K562 (cell line): Measurements from ENCODE around the gene CRKL. TPM values are rescaled to one million over a fixed set of nuclear protein-coding genes. Genes with fewer than 3 reads are reported as not detected.
A peak's percentile ranks its signal among the peaks of the same experiment; 100 is the strongest.

Source experiments
- ATAC-seq: fragments of 200-7000 bp; cut with Tn5 transposase; 3 replicates; pipeline ENCODE4 v1.9.1; 2020; ENCODE audit warnings: moderate library complexity
- BruUV-seq: library from RNA; stranded (reverse); fragments of 400-500 nt; replicated peaks from 2 replicates; lab custom pipeline; 2021; lab: Mats Ljungman, UMichigan
- CTCF ChIA-PET: fragments of 300-600 bp; formaldehyde crosslinking; extraction: SDS; loops from one replicate; lab custom pipeline; 2021; ENCODE audit warnings: low intra/inter-chr PET ratio; lab: Yijun Ruan, JAX
- POLR2A ChIA-PET: fragments of 300-600, 350-650 bp; sonication (Branson Sonifier 250); formaldehyde crosslinking; extraction: SDS; loops from one replicate; lab custom pipeline; 2021; ENCODE audit warnings: antibody characterized with exemption, inconsistent platforms; lab: Yijun Ruan, JAX
- DNase-seq, 4 experiments: peaks; one replicate each; pipeline versions ENCODE4 v3.0.0 to v3.0.0-alpha.2; 2011 to 2018; ENCODE audit warnings: low spot score in 3 of 4, mixed read lengths in 3 of 4; ENCODE audit errors: extremely low read depth in 1 of 4
- FAIRE-seq: peaks from 2 replicates; lab custom pipeline; 2011; peaks lifted over from hg19 to GRCh38; lab: Jason Lieb, UNC
- H2AFZ ChIP-seq: 2 replicates; pipeline ENCODE4 v1.6.0; 2011; ENCODE audit warnings: low read depth, low read length, control low read depth, inconsistent platforms
- H3K27ac ChIP-seq: fragments of 200-600 bp; 3 replicates; pipeline ENCODE4 v1.8.0; 2011; ENCODE audit warnings: low read depth, mild to moderate bottlenecking, control low read depth, inconsistent platforms, low read length, moderate library complexity, mixed read lengths; ENCODE audit errors: extremely low read depth
- H3K27me3 ChIP-seq, 2 experiments: fragments of 300-600 bp in 1 of 2; 2 replicates in 1 of 2; 3 replicates in 1 of 2; pipeline versions ENCODE4 v1.6.0 to v1.8.0; 2011; ENCODE audit warnings: inconsistent platforms in 2 of 2, low read length in 2 of 2, mild to moderate bottlenecking in 1 of 2, mixed read lengths in 1 of 2, moderate library complexity in 1 of 2; ENCODE audit not compliant: control insufficient read depth in 2 of 2, insufficient read depth in 2 of 2
- H3K36me3 ChIP-seq: fragments of 300-600 bp; 3 replicates; pipeline ENCODE4 v1.8.0; 2011; ENCODE audit warnings: mild to moderate bottlenecking, low read length, inconsistent platforms; ENCODE audit not compliant: control insufficient read depth, insufficient read depth
- H3K4me1 ChIP-seq, 2 experiments: fragments of 200-600 bp in 1 of 2; replicated peaks in 1 of 2; 2 replicates in 1 of 2; 3 replicates in 1 of 2; pipeline versions ENCODE4 v1.5.1 to v1.8.0; 2011; ENCODE audit warnings: inconsistent platforms in 2 of 2, low read length in 2 of 2, mild to moderate bottlenecking in 1 of 2, mixed read lengths in 1 of 2, moderate library complexity in 1 of 2; ENCODE audit not compliant: control insufficient read depth in 2 of 2, insufficient read depth in 2 of 2
- H3K4me2 ChIP-seq: 2 replicates; pipeline ENCODE4 v1.6.1; 2011; ENCODE audit warnings: low read length, control low read depth, inconsistent platforms, mixed read lengths; ENCODE audit not compliant: insufficient read depth
- H3K4me3 ChIP-seq: fragments of 200-600 bp; sonication (generic), shearing (Covaris generic); 2 replicates; pipeline ENCODE4 v1.5.1; 2016; ENCODE audit warnings: control low read depth, inconsistent platforms
- H3K79me2 ChIP-seq: fragments of 200-600 bp; 3 replicates; pipeline ENCODE4 v1.8.0; 2011; ENCODE audit warnings: low read length, inconsistent platforms; ENCODE audit not compliant: control insufficient read depth, insufficient read depth
- H3K9ac ChIP-seq, 2 experiments: 2 replicates each; pipeline versions ENCODE4 v1.6.0 to v1.6.1; 2011; ENCODE audit warnings: low read depth in 2 of 2, low read length in 2 of 2, control low read depth in 1 of 2, inconsistent platforms in 1 of 2, mild to moderate bottlenecking in 1 of 2, mixed read lengths in 1 of 2; ENCODE audit not compliant: insufficient read depth in 1 of 2
- H3K9me1 ChIP-seq: one replicate; pipeline ENCODE4 v1.6.0; 2011; ENCODE audit warnings: inconsistent platforms, mild to moderate bottlenecking, low read length, moderate library complexity; ENCODE audit not compliant: control insufficient read depth, insufficient read depth
- H3K9me3 ChIP-seq: replicated peaks from 2 replicates; pipeline ENCODE4 v1.5.1; 2011; ENCODE audit warnings: low read depth, low read length, inconsistent platforms; ENCODE audit not compliant: control insufficient read depth, insufficient read depth
- H4K20me1 ChIP-seq: replicated peaks from 2 replicates; pipeline ENCODE4 v1.6.1; 2011; ENCODE audit warnings: low read length, inconsistent platforms, mixed read lengths; ENCODE audit not compliant: control insufficient read depth, insufficient read depth
- LARP7 ChIP-seq: fragments of 450-650 bp; IDR thresholded peaks from 2 replicates; pipeline ENCODE4 v1.6.1; 2016
- MEIS2 ChIP-seq: fragments of 450-650 bp; IDR thresholded peaks from 2 replicates; pipeline ENCODE4 v1.6.1; 2014; ENCODE audit warnings: mild to moderate bottlenecking; ENCODE audit not compliant: partially characterized antibody
- POU5F1 ChIP-seq: fragments of 150-350 bp; IDR thresholded peaks from 2 replicates; pipeline ENCODE4 v1.6.1; 2014; ENCODE audit warnings: borderline replicate concordance, low read length, low read depth, mild to moderate bottlenecking; ENCODE audit not compliant: partially characterized antibody
- RBM15 ChIP-seq: fragments of 200-400 bp; formaldehyde crosslinking; IDR thresholded peaks from 2 replicates; pipeline ENCODE4 v1.6.1; 2018; ENCODE audit warnings: mild to moderate bottlenecking, low read length, moderate library complexity; ENCODE audit not compliant: insufficient read depth
- SAP30 ChIP-seq: fragments of 200-600 bp; sonication (generic); IDR thresholded peaks from 2 replicates; pipeline ENCODE4 v1.6.1; 2012; ENCODE audit warnings: borderline replicate concordance, low read depth, mild to moderate bottlenecking, moderate library complexity, low read length, control low read depth, inconsistent platforms; ENCODE audit not compliant: insufficient read depth, poor library complexity, severe bottlenecking
- SMARCA4 ChIP-seq: fragments of 450-650 bp; IDR thresholded peaks from 2 replicates; pipeline ENCODE4 v1.6.1; 2016
- SRSF3 ChIP-seq: fragments of 200-400 bp; formaldehyde crosslinking; IDR thresholded peaks from 2 replicates; pipeline ENCODE4 v1.6.1; 2016; ENCODE audit warnings: mild to moderate bottlenecking, low read length, moderate library complexity; ENCODE audit not compliant: insufficient read depth
- STAG1 ChIP-seq: sonication (generic); formaldehyde crosslinking; IDR thresholded peaks from 2 replicates; pipeline ENCODE4 v1.5.0; 2020; ENCODE audit warnings: missing genetic modification reagents, borderline replicate concordance
- TAF15 ChIP-seq: fragments of 200-400 bp; formaldehyde crosslinking; IDR thresholded peaks from 2 replicates; pipeline ENCODE4 v1.6.1; 2017; ENCODE audit warnings: mild to moderate bottlenecking, low read depth, low read length, moderate library complexity
- THRA ChIP-seq: fragments of 450-650 bp; IDR thresholded peaks from 2 replicates; pipeline ENCODE4 v1.6.1; 2017; ENCODE audit warnings: mild to moderate bottlenecking, moderate library complexity
- ZBTB17 ChIP-seq: fragments of 450-650 bp; formaldehyde crosslinking; IDR thresholded peaks from 2 replicates; pipeline ENCODE4 v1.4.0; 2020; ENCODE audit warnings: mild to moderate bottlenecking
- ZKSCAN1 ChIP-seq: fragments of 150-350 bp; IDR thresholded peaks from 2 replicates; pipeline ENCODE4 v1.6.1; 2016; ENCODE audit warnings: low read depth, low read length
- ZNF830 ChIP-seq: fragments of 250-450 bp; sonication (Bioruptor Pico); IDR thresholded peaks from 2 replicates; pipeline ENCODE4 v1.5.0; 2021; ENCODE audit warnings: mild to moderate bottlenecking
- WGBS: fragments of 100-300 bp; shearing (Covaris generic); methylation state at CpG from one replicate; pipeline ENCODE4 v1.1.6; 2016; ENCODE audit warnings: low coverage, mixed read lengths; ENCODE audit not compliant: insufficient coverage; ENCODE audit errors: missing lambda C conversion rate; 5-methylcytosine and 5-hydroxymethylcytosine counted together
- in situ Hi-C: fragments of 300-500 bp; cut with MboI; formaldehyde crosslinking; loops from 4 replicates; pipeline ENCODE4 v1.15.0; 2018; ENCODE audit warnings: inconsistent platforms, mixed read lengths
- intact Hi-C: fragments of 100-400 bp; cut with micrococcal nuclease; formaldehyde crosslinking; loops from 2 replicates; pipeline ENCODE4 v1.14.2; 2022
- polyA plus RNA-seq, 8 experiments: library from polyadenylated mRNA; depleted of rRNA in 4 of 8; stranded (reverse) in 5 of 8; unstranded in 3 of 8; fragments of >200 nt; fragmentation: Nextera tagmentation in 2 of 8; fragmentation: Illumina TruSeq in 1 of 8; extraction: Ambion mirVana in 2 of 8; extraction: Trizol in 1 of 8; gene quantifications; 2 replicates each; pipeline versions ENCODE4 v1.2.1 to v1.2.3, GENCODE V29; 2011 to 2014; ENCODE audit warnings: inconsistent platforms in 1 of 8, missing spikeins in 1 of 8
- total RNA-seq, 7 experiments: library from RNA; depleted of rRNA in 6 of 7; stranded (reverse); fragments of >200 nt in 6 of 7; fragmentation: Illumina TruSeq in 2 of 7; extraction: Trizol in 2 of 7; gene quantifications; 2 replicates each; pipeline versions ENCODE4 v1.2.1 to v1.2.3, GENCODE V29; 2011 to 2021; ENCODE audit warnings: low replicate concordance in 1 of 7
- TF ChIP-seq, protein P1 (sequence below), 2 experiments: IDR thresholded peaks; 2 replicates each; pipeline ENCODE4 v1.6.1; 2012; ENCODE audit warnings: improper control_type of control experiment in 2 of 2, low read depth in 2 of 2, low read length in 2 of 2, borderline replicate concordance in 1 of 2
- TF ChIP-seq, protein P2 (sequence below), 2 experiments: fragments of 450-650 bp; IDR thresholded peaks; 2 replicates each; pipeline ENCODE4 v1.6.1; 2018; ENCODE audit warnings: mild to moderate bottlenecking in 2 of 2, low read depth in 1 of 2; ENCODE audit not compliant: partially characterized antibody in 2 of 2

CRKL gene
- total and polyA plus RNA-seq, 9 of the 15 experiments (the other 6 are each of a cell fraction or from before 2014, with no cell fraction given), result 100 to 263 (median 124) TPM

DNA sequence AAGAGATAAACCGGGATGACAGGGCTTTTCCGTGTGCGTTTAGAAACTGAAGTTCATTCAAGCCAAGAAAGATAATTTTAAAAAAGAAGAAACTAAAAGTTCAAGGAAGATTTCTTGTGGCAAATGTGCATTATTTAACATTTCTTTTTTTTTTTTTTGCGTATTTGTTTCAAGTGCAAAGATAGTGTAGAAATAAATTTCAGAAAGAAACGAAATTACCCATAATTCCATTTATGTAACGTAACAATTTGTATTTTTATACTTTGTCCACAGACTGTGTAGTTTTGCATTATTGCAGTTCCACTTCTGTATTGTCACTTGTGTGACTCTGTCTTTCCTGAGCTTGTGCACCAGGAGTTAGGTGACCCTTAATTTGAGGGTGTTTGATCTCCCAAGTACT, 34.4 kb upstream of the CRKL start:
- BruUV-seq, result TSS peak; percentile 5
- no peaks in the 10 kb centered on the region for H3K9me3 ChIP-seq
- H3K4me1 ChIP-seq, result peaks cover 12 to 17% of the 10 kb centered on the region in 2 experiments
- ChIA-PET POLR2A (interaction anchor here (0.5 to 13.5 kb wide), 7 partner anchors 8 to 761 kb away, joined by 3 to 172 read pairs (median 4); partner anchors contain the start of genes PI4KA and SNAP29), CTCF (no interaction called here)
- DNase-seq (no peak), FAIRE-seq (no peak), ATAC-seq (no peak)
- 58% methylated on average over 6 of the region's 6 CpGs for WGBS
- intact Hi-C loops, result no loop called here
- H3K4me2 ChIP-seq, result no peak overlapping the region
- peaks cover 9% of the 10 kb centered on the region for H3K9me1 ChIP-seq
- H3K79me2 ChIP-seq, result no peaks in the 10 kb centered on the region
- no peaks in the 10 kb centered on the region for H3K27me3 ChIP-seq
- no peak overlapping the region for H3K9ac ChIP-seq
- H3K4me3 ChIP-seq, result no peak overlapping the region
- H3K27ac ChIP-seq, result no peak overlapping the region
- in situ Hi-C loops, result no loop called here
- peaks cover 74% of the 10 kb centered on the region for H3K36me3 ChIP-seq
- peaks cover 6% of the 10 kb centered on the region; the same call in 1 of the 2 replicates for H4K20me1 ChIP-seq
- H2AFZ ChIP-seq, result no peak overlapping the region
- TF ChIP-seq STAG1 (CRISPR knock-in tag), result no peak
- TF ChIP-seq, protein P1, sequence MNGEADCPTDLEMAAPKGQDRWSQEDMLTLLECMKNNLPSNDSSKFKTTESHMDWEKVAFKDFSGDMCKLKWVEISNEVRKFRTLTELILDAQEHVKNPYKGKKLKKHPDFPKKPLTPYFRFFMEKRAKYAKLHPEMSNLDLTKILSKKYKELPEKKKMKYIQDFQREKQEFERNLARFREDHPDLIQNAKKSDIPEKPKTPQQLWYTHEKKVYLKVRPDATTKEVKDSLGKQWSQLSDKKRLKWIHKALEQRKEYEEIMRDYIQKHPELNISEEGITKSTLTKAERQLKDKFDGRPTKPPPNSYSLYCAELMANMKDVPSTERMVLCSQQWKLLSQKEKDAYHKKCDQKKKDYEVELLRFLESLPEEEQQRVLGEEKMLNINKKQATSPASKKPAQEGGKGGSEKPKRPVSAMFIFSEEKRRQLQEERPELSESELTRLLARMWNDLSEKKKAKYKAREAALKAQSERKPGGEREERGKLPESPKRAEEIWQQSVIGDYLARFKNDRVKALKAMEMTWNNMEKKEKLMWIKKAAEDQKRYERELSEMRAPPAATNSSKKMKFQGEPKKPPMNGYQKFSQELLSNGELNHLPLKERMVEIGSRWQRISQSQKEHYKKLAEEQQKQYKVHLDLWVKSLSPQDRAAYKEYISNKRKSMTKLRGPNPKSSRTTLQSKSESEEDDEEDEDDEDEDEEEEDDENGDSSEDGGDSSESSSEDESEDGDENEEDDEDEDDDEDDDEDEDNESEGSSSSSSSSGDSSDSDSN (IDR thresholded peaks at IDR 0.05; ENCODE audit: borderline replicate concordance in 1 of 2, low read depth in 2 of 2, low read length in 2 of 2), result no peak
- TF ChIP-seq SMARCA4, result no peak
- no peak for TF ChIP-seq THRA
- no peak for TF ChIP-seq TAF15
- no peak for TF ChIP-seq POU5F1
- TF ChIP-seq, protein P2, sequence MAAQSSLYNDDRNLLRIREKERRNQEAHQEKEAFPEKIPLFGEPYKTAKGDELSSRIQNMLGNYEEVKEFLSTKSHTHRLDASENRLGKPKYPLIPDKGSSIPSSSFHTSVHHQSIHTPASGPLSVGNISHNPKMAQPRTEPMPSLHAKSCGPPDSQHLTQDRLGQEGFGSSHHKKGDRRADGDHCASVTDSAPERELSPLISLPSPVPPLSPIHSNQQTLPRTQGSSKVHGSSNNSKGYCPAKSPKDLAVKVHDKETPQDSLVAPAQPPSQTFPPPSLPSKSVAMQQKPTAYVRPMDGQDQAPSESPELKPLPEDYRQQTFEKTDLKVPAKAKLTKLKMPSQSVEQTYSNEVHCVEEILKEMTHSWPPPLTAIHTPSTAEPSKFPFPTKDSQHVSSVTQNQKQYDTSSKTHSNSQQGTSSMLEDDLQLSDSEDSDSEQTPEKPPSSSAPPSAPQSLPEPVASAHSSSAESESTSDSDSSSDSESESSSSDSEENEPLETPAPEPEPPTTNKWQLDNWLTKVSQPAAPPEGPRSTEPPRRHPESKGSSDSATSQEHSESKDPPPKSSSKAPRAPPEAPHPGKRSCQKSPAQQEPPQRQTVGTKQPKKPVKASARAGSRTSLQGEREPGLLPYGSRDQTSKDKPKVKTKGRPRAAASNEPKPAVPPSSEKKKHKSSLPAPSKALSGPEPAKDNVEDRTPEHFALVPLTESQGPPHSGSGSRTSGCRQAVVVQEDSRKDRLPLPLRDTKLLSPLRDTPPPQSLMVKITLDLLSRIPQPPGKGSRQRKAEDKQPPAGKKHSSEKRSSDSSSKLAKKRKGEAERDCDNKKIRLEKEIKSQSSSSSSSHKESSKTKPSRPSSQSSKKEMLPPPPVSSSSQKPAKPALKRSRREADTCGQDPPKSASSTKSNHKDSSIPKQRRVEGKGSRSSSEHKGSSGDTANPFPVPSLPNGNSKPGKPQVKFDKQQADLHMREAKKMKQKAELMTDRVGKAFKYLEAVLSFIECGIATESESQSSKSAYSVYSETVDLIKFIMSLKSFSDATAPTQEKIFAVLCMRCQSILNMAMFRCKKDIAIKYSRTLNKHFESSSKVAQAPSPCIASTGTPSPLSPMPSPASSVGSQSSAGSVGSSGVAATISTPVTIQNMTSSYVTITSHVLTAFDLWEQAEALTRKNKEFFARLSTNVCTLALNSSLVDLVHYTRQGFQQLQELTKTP (IDR thresholded peaks at IDR 0.05; ENCODE audit: low read depth in 1 of 2, partially characterized antibody in 2 of 2), result no peak
- TF ChIP-seq MEIS2, result no peak
- TF ChIP-seq RBM15, result no peak
- no peak for TF ChIP-seq ZBTB17 (CRISPR knock-in tag)
- TF ChIP-seq SRSF3, result no peak
- TF ChIP-seq SAP30, result no peak
- no peak for TF ChIP-seq LARP7
- TF ChIP-seq ZNF830 (CRISPR knock-in tag), result no peak
- no peak for TF ChIP-seq ZKSCAN1
